Umbilical cord (tissue), 2 donors: ENCODE measurements around the gene IGF2R. TPM values are rescaled to one million over a fixed set of nuclear protein-coding genes. Genes with fewer than 3 reads are reported as not detected.
"Not testable (repeated sequence)": the region's sequence is repeated elsewhere in the genome, so short reads cannot be mapped to it uniquely, and the experiment has no call there.

ENCODE experiments used
- DNase-seq: peaks from one replicate; pipeline ENCODE4 v3.0.0-alpha.2; 2015; ENCODE audit warnings: low spot score
- total RNA-seq: library from RNA; depleted of rRNA; stranded (reverse); fragments of >200 nt; gene quantifications from one replicate; pipeline ENCODE4 v1.2.3, GENCODE V29; 2014; ENCODE audit warnings: low replicate concordance; ENCODE audit not compliant: insufficient read depth

Gene IGF2R, protein sequence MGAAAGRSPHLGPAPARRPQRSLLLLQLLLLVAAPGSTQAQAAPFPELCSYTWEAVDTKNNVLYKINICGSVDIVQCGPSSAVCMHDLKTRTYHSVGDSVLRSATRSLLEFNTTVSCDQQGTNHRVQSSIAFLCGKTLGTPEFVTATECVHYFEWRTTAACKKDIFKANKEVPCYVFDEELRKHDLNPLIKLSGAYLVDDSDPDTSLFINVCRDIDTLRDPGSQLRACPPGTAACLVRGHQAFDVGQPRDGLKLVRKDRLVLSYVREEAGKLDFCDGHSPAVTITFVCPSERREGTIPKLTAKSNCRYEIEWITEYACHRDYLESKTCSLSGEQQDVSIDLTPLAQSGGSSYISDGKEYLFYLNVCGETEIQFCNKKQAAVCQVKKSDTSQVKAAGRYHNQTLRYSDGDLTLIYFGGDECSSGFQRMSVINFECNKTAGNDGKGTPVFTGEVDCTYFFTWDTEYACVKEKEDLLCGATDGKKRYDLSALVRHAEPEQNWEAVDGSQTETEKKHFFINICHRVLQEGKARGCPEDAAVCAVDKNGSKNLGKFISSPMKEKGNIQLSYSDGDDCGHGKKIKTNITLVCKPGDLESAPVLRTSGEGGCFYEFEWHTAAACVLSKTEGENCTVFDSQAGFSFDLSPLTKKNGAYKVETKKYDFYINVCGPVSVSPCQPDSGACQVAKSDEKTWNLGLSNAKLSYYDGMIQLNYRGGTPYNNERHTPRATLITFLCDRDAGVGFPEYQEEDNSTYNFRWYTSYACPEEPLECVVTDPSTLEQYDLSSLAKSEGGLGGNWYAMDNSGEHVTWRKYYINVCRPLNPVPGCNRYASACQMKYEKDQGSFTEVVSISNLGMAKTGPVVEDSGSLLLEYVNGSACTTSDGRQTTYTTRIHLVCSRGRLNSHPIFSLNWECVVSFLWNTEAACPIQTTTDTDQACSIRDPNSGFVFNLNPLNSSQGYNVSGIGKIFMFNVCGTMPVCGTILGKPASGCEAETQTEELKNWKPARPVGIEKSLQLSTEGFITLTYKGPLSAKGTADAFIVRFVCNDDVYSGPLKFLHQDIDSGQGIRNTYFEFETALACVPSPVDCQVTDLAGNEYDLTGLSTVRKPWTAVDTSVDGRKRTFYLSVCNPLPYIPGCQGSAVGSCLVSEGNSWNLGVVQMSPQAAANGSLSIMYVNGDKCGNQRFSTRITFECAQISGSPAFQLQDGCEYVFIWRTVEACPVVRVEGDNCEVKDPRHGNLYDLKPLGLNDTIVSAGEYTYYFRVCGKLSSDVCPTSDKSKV (N-terminal part only)
- total RNA-seq: 54.2 TPM

- DNase-seq: peak; percentile 87
Measured at GRCh38 chr6:159968295-159969203, at the start of gene IGF2R. IGF2R (plus strand) TSS chr6:159969082; CDS start chr6:159969247, 165 bp downstream.

DNA sequence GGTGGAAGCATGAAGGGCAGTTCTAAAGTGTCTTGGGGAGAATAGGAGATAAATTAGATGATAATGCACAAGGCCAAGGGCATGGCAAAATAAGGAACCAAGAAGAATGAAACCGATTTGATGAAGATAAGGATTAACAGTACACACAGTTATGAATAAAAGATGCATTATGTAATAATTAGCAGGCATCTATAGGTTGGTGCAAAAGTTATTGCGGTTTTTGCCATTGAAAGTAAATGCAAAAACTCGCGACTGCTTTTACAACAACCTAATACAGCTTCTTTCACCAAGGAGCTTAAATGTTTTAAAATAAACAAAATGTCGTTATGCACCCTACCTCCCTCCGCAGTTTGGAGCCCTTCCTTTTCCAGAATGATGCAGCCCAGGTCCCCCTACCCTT is 49.1 kb upstream of the IGF2R start:
- DNase-seq: no peak

DNA sequence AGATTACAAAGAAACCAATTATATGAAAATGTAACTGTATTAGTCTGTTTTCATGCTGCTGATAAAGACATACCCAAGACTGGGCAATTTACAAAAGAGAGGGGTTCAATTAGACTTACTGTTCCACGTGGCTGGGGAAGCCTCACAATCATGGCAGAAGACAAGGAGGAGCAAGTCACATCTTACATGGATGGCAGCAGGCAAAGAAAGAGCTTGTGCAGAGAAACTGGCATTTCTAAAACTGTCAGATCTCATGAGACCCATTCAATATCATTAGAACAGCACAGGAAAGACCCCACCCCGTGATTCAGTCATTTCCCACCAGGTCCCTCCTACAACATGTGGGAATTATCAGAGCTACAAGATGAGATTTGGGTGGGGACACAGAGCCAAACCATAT is 44.7 kb upstream of the IGF2R start:
- not testable (repeated sequence) for DNase-seq

GRCh38 chr6:159926542-159927203 is 42.2 kb upstream of the IGF2R start:
- no peak for DNase-seq

- peak; percentile 10 for DNase-seq
Measured at GRCh38 chr6:159929819-159930218, 39.1 kb upstream of the IGF2R start.

GRCh38 chr6:159931112-159931511 is 37.8 kb upstream of the IGF2R start:
- no peak for DNase-seq

DNA sequence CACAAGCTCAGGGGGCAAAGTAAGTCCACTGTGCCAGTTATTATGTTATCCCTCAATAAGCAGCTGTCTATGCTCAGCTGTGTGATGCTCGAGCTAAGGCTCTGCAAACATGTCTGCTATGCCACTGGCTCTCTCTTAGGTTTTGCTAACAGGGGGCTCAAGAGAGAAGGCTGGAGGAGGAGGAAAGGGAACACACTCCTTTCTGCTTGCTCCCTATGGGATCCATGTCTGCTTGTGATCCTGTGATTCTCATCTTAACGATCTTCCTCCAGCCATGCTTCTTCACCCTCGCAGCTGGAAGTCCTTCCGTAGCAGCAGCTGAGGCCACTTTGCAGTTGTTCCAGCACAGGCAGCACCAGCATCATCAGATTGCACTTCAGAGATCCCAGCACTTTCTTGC is 37.0 kb upstream of the IGF2R start:
- DNase-seq: no peak

DNA sequence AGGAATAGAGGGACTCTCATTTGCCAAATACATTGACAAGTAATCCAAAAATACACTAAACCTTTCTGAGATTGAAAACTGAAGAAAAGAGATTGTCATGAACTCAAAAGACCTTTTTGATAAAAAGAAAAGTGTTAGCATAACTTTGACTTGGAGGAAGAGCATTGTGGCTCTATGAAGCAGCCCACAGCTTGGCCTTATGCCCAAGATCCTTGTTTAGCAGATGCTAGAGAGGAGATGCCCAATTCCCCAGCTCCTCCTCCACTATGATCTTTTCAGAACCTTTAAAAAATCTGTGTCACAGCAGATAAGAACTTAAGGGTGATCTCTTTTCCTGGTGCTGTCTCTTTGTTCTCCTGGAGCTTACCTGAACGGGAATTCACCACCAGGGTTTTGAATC is 35.8 kb upstream of the IGF2R start:
- no peak for DNase-seq

GRCh38 chr6:159934181-159934580 is 34.7 kb upstream of the IGF2R start:
- no peak for DNase-seq

DNA sequence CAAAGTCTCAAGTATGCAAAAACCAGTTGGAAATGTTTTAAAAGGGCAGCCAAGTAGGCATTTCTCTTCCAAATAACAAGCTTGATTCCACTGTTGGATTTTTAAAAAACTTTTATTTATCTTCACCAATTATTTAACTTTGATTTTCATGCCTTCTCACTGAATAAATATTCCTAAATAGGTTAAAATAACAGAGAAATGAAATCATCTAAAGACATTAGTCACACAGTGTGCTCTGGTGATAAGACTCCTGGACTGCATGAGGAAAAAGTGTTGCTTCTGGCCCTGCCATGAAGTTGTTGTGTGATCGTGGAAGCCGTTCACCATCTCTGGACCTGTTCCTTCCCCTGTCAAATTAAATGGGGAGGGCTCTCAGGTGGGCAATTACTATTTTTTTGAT is 33.8 kb upstream of the IGF2R start:
- DNase-seq: no peak

GRCh38 chr6:159935633-159936032 is 33.2 kb upstream of the IGF2R start:
- DNase-seq: no peak

GRCh38 chr6:159939591-159940016 is 29.3 kb upstream of the IGF2R start:
- no peak for DNase-seq

DNA sequence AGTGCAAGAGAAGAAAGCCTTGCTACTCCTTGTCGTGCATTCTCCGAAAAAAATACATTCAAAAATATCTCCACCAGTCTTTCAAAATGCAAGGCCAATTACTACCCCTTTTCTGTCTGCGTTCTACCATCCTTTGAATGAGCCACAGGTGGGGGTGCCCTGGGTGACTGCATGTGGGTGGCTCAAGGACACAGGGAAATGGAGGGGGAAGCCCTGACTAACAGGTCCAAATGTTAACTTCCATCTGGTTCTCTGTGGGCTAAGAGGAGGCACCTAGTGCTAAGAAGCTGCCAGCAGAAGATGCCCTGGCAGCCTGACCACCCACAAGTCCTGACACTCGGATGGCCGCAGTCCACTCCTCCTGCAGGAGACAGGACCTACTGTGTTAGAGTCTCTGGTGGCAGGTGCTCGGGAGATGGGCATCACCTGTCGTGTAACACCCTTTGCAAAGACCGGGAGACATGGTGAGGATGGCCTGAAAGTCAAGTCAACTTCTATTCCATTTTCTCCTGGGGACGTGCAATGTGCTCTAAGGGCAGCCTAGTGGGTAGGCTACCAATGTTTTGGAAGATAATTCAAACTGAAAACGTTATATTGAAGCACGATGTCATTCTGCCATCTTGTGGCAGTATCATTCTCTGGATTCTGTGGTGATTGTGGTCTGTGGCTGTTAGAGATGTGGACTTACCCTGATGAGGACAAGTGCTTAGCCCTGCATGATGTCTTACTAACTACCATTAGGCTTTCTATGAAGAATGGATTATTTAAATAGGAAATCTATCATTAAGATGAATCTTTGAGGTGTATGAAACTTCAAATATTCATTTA is 27.4 kb upstream of the IGF2R start:
- DNase-seq: peak; percentile 38

GRCh38 chr6:159943101-159943632 is 25.7 kb upstream of the IGF2R start:
- no peak for DNase-seq

- no peak for DNase-seq
Measured at GRCh38 chr6:159943968-159944598, 24.8 kb upstream of the IGF2R start.

DNA sequence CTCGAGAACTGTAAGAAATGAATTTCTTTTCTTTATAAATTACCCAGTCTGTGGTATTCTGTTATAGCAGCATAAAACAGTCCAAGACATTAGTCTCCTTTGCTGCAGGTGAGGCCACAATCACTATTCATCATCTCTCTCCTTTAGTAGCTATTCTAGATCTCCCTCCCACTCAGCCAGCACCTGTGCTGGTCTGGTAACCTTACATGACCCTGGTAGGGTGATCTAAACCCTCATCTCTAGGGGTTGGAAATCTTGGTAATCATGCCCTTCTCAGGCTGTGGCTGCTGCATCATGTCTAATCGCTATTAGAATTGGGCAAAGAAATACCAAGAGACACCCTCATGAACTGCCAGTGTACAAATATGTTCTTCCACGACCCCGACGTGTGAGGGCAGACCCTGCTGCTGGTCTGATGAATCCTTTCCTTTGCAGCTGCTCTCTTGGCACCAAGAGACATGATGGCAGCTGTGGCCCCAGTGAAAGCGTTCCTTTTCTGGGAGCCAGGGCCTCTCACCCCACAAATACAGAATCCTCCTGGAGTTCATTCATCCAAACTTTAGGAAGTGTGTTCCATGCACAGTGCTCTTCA is 23.0 kb upstream of the IGF2R start:
- no peak for DNase-seq

- no peak for DNase-seq
Measured at GRCh38 chr6:159946912-159947311, 22.0 kb upstream of the IGF2R start.

- no peak for DNase-seq
Measured at GRCh38 chr6:159948199-159948598, 20.7 kb upstream of the IGF2R start.
